T-helper 22 cell (primary cell): ENCODE measurements around the gene OTUB2.

Experiments
- DNase-seq: peaks from one replicate; pipeline ENCODE4 v3.0.0-alpha.2; 2020; ENCODE audit warnings: low read depth

The OTUB2 gene

GRCh38 chr14:94026173-94026888, at the start of gene OTUB2:
TSS of gene OTUB2 (plus strand) at chr14:94026340. CDS start at chr14:94026538, 198 bp downstream.
- DNase-seq, result peak; percentile 87

DNA sequence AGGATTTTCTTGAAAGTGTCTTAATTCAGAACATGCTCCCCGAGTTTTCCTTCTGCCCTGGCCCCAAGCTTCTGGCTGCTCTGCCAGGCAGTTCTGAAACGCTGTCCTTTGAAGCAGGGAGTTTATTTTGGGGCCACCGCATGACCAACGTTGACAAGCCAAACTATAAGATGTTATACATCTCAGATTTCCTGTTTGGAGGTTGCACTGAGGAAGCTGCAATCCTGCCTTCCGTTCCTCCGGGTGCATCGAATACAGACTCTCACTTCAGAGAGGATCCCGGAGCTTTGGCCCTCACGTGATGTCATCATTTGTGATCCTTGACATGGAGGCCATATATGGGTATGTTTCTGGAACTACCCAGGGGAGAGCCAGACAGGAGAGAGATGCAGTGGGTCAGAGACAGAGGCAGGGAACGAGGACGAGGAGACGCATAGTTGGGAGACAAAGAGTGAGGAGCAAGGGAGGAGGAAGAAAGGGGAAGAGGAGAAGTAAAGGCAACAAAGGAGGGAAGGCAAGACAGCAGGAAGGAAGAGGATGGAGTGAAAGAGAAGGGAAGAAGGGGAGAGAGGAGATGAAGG, 49.6 kb upstream of the OTUB2 start, which contains the start of gene ASB2:
TSS of gene ASB2 (minus strand) at position 94 of the 581 bp plus-strand sequence. CDS start 12,031 bp downstream, outside the sequence.
- no peak for DNase-seq

DNA sequence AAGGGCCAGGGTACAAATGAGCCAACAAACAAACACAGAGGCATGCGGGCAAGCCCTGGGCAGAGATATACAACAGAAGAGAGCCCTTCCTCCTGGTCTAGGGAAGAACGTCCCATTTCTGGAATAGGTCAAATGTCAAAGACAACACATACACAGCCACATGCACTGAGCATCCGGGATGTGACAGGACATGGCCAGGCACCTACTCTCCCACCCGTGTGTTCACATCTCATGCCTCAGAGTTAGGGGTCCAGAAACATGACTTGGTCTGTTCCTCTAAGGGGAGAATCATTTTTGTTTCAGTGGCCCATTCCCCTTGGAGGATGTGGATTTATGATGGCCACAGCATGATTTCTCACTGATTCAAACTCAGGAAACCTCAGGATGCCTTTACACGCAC, 49.0 kb upstream of the OTUB2 start:
- no peak for DNase-seq

GRCh38 chr14:93977790-93978581, 48.2 kb upstream of the OTUB2 start:
- DNase-seq, result peak; percentile 56

GRCh38 chr14:93978735-93979134, 47.4 kb upstream of the OTUB2 start:
- no peak for DNase-seq

GRCh38 chr14:93980456-93981201, 45.5 kb upstream of the OTUB2 start:
- DNase-seq, result no peak

- DNase-seq, result no peak
These were observed 44.6 kb upstream of the OTUB2 start for GRCh38 chr14:93981316-93982229.

DNA sequence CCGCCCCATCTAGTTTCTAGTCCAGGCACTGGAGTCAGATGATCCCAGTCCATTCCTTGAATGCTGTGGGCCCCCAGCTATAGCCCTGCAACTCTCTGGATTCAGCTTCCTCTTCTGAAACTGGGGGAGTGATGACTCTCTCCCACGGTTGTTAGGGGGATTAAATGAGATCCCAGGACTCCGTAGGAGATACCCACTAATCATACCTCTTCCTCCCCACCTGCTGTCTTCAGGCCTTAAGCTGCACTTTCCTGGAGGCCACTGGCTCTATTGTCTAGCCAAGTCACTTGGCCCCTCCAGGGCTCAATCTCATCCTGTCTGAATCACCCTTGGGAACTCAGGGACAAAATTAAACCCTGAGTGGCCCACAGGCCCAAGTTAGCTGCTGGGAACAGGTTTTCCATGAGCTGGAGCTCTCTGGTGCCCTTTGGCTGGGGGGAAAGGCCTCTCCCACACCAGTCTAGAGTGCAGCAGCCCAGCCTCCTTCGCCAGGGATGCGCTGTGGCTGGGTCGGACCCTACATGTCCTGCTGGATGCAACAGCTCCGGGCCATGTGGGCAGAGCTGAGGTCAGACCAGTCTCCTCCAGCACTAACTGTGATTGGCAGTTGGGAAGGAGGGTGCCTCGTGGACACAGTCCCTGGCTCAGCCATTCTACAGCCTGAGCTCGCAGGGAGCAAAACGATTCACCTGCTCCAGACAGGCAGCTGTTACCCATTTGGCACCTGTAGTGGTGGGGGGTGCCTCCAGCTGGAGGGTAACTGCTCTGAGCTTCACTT, 43.7 kb upstream of the OTUB2 start:
- no peak for DNase-seq

GRCh38 chr14:93984070-93984469, 42.1 kb upstream of the OTUB2 start:
- no peak for DNase-seq

- no peak for DNase-seq
These were observed 41.1 kb upstream of the OTUB2 start for GRCh38 chr14:93984987-93985410.

GRCh38 chr14:93986955-93987354, 39.2 kb upstream of the OTUB2 start:
- DNase-seq, result no peak

GRCh38 chr14:93987376-93987775, 38.8 kb upstream of the OTUB2 start:
- DNase-seq, result no peak

- no peak for DNase-seq
These were observed 38.2 kb upstream of the OTUB2 start for GRCh38 chr14:93987815-93988476.

DNA sequence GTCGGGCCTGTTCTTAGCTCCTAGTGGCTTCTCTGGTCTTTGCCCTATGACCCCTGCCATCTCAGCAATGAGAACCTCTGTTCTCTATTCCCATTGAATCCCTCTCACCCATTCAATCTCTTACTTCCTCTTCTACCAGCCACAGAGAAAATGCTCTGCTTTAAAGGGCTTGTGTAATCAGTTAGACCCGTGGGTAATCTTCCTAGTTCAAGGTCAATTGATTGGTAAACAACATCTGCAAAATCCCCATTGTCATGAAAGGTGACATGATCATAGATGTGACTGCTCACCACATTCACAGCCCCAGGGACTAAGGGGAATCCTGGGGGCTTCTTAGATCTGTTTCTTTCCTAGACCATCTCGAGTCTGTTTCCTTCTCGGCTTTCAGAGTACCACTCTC, 36.2 kb upstream of the OTUB2 start:
- DNase-seq, result no peak

GRCh38 chr14:93991212-93991611, 34.9 kb upstream of the OTUB2 start:
- no peak for DNase-seq

DNA sequence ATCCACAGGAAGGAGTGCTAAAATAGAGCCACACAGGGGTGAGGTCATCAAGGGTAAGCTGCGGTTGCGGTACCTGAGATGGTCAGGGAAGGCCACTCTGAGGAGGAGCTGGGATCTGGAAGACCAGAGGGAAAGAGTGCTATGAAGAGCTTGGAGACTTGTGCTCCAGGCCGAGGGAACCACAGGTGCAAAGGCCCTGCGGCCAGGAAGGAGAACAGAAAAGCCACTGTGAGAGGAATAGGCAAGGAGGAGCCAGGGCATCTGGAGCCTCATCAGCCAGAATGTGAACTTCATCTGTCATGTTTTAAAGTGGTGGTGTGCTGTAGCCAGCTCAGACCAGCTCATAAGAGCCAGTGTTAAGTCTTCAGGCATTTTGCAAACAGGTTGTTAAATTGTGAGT, 34.5 kb upstream of the OTUB2 start:
- no peak for DNase-seq

DNA sequence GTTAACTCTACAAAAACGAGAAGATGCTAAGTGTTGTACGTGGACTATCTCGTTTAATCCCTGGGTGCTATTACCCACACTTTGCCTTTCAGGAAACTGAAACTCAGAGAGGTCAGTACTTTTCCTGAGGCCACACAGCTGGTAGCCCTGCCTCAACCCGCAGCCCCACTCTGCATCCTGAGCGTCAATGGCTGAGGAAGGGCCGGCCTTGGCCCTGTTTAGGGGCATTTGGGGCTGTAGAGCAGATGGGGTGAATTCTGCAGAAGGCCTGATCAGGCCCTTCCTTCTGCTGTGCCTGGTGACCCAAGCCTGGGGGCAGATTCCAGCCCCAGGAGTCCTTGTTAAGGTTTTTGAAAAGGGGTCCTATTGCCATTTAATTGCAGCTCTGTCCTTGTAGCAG, 32.8 kb upstream of the OTUB2 start:
- DNase-seq, result no peak

DNA sequence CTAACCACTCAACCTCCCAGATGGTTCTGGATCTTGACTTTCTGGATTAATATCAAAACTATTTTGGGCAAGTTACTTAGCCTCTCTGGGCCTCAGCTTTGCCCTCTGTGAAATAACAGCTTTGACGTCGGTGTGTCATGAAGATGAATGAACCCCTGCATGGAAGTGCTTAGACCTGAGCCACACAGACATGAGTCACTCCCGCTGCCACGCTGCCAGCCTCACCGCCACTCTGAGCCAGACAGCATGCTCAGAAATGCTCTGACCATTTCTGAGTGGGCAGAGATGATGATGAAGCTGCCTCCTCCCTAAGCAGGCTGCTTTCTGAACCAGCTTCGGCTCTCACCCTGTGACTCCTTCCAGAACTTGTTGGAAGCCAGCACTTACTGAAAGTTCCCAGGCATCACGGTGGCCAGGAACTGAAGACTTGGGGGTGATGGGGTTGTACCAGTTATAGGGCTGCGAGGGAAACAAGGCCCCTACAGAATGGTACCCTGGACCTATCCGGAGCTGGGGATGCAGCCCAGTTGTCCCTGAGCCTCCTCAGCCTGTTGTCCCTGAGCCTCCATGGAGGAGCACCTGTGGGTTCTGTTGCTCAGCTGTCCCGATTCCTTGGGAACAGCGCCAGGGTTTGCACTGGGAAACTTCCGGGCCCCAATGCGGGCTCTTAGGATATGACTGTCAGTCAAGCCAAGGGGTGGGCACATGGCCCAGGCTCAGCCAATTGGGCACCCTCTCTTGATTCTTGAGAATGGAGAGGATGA, 31.0 kb upstream of the OTUB2 start:
- DNase-seq, result no peak

GRCh38 chr14:93996130-93996695, 29.9 kb upstream of the OTUB2 start:
- DNase-seq, result no peak
